Effector CD4-positive, alpha-beta T cell (primary cell): Measurements from ENCODE around the gene FAM120AOS.

Source experiments
- DNase-seq: peaks from one replicate; pipeline ENCODE4 v3.0.0-alpha.2; 2020

The FAM120AOS gene

DNA sequence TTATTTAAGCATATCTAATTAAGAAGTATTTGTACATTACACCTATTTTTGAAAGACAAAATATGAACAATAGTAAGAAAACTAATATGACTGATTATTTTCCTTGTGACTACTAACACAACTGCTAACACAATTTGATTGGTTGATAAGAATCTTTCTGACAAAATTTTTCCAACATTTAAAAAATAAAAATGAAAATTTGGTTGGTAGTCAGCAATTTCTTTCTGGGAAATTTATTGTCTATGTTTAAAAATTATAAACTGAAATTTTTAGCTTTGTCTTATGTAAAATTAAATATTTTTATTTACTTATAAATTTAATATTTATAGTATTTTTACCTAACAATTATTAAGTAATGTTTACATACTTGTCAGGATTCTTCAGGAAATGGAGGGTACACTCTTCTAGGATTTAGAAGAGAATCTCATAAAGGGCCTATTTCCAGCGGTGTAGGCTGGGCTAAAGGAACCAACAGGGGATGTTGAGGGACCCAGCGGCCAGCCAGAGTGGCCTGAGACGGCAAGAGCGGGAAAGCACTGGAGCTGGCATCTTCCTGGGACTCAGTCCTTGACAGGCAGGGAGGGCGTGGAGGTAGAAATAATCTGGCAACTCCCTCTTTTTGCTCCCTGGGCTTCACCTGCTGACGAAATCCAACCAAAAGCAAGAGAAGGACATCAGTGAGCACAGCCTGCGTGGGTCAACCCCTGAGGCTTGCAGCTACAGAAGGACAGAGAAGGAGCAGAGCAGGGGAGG lies 16.6 kb downstream of the FAM120AOS start:
- DNase-seq = no peak

DNA sequence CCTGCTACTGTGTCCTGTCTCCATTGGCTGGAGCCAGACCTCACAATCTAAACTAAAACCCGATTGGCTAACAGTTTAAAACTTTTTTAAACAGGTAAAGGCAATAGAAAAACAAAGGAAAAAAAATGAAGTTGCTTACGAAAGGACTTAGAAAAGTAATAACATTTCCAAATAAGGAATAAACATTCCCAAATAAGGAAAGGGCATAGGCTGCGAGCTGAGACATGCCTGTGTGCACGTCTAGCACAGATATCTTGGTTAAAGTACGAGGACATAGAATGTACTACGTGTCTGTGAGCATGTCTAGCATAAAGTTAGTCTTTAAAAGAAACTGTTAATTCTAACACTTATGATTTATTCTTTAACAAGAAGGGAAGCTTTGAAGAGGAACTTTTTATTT lies 17.2 kb downstream of the FAM120AOS start:
- no peak for DNase-seq

DNA sequence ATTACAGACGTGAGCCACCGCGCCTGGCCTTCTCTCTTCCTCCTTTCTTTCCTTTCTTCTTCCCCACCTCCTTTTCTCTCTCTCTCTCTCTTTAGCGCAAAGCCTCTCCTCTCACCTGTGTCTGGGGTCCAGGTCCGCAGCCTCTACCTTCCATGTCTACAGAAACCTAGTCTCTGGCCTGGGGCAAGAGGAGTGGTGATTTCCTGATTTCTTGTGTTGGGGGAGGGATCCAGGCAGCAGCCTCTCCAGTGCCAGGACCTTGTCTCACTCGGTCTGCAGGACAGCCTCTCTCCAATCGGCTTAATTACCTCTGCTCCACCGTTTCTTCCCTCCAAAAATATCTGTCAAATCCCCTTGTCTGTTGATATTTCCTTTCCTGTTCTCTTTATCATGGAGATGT lies 18.0 kb downstream of the FAM120AOS start:
- no peak for DNase-seq

DNA sequence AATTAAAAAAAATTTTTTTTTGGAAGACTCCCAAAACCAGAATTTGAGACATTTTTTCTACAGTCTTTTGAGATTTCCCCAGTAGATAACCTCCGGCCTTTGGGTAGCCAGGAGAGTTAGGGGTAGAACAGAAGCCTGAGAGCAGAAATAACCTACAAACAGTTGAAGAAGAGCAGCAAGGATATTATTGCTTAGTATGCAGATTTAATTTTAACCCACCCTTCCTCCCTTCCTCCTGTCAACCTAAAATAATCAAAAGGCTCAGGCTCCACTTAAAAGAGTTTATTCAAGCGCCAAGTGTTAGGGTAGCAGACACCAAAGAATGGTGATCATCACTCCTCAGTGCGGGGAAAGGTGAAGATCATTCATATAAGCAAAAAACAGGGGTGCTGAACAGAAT lies 19.3 kb downstream of the FAM120AOS start:
- DNase-seq = no peak

DNA sequence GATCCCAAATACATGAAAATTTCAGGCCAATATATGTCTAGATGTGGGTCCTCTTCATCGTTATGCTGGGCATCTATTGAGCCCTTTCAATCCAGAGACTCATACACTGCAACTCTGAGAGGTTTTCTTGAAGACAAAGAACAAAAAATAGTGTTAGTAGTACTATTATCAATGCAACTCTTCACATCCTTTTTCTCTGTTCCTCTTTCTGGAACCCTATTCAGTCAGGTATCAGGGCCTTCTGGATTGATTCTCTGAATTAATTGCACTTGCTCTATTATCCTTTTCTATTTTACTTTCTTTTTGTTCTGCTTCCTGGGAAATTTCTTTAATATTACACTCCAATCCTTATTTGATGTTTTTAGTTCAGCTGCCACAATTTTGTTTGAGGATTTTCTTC lies 20.4 kb downstream of the FAM120AOS start:
- DNase-seq = no peak

DNA sequence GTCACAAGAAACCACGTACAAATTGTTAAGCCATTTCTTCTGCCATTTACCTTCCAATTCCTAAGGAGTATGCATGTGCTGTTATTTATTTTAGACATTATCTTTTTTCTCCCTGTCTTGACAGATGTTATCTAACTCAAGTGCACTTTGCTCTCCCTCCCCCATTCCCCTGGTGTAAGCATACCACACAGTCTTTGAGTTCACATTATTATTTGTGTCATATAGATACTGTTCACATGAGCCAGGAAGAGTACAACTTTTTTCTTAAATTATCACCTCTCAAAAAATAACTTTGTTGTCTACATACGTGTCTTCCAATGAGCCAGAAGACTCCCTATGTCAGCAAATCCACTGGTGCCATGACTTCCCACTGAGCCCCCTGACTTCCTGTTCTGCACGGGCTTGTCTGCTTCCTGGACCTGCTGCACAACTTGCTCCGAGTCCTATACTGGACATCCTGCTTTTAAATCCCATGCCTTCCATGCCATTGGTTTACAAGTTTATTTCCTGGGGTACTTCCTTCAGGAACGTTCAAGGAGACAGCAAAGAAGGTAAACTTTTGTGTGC lies 21.8 kb downstream of the FAM120AOS start:
- DNase-seq = no peak

DNA sequence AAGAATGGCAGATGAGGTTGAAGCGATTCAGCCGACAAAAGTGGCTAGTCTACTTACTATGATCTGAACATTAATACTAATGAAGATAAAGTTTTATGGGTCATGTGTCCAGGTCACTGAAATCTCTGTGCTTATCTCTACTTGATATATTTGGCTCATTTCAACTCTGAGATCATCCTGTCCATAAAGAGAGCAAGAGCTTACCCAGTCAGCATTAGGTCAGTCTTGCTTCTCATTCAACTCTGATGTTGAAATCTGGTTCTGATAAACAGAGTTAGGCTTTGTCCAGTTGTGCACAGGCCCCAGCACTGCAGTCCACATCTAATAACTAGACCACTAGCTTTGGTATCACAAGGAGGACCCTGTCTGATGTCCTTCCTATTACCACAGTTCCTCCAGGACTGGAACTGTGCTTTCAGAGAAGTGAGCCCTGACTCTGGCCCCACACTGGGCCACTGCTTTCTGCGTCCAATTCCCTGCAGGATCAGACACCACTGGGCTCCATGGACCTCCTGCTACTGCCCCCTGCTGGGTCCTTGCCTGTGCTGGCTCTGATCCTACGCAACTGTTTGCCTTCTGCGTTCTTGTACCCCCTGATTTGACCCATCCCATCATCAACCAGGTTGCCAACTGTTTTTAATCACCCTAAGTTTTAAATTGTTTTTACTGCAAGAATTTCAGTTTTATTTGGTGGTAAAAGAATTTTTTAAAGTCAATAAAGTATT lies 25.6 kb downstream of the FAM120AOS start:
- no peak for DNase-seq

DNA sequence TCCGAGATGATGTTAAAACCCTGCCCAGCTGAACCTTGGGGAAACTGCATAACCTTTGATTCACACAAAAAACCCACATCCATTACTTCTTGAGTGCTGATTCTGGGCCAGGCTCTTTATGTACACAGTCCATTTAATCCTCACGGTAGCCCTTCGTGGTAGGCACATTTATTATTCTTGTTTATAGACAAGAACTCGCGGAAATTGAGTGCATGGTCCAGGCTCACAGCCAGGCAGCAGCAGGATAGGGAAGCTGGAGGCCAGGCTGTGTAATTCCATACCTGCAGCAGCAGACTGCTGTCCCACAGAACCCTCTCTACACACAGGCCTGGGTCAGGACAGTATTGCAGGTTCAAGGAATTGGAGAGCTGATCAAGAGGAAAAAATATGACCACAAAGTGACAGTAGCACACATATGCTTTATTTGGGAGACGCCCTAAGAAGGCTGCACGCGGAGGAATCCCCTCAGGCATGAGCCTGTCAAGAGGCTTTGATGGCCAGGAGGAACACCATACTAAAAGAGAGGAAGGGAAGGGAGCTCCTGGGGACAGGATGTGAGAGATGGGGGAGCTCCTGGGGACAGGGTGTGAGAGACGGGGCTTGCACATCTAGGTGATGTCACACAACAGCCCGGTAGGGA lies 30.3 kb downstream of the FAM120AOS start:
- DNase-seq = no peak

DNA sequence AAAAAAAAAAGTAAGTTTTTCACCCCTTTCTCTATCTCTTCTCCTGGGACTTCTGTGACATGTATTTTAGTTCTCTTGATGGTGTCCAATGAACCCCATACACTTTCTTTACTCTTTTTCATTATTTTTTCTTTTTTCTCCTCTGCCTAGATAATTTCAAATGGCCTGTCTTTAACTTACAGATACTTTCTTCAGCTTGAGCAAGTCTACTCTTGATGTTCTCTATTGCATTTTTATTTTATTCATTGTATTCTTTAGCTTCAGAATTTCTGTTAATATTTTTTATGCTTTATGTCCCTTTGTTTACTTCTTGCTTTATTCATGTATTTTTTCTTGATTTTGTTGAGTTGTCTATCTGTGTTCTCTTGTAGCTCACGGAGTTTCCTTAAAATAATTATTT lies 34.4 kb downstream of the FAM120AOS start:
- DNase-seq = no peak

DNA sequence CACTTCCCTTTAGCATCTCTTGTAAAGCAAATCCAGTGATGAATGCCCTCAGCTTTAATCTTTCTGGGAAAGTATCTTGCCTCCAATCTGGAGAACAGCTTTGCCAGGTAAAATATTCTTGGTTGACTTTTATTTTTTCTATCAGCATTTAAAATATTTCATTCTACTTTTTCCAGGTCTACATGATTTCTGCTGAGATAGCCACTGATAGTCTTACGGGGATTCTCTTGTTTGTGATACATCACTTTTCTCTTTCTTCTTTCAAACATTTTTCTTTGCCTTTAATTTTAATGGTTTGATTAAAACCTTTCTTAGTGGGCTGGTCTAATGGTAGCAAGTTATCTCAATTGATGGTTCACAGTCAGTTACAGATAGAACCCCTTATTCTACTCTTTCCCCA lies 35.8 kb downstream of the FAM120AOS start:
- DNase-seq = no peak

DNA sequence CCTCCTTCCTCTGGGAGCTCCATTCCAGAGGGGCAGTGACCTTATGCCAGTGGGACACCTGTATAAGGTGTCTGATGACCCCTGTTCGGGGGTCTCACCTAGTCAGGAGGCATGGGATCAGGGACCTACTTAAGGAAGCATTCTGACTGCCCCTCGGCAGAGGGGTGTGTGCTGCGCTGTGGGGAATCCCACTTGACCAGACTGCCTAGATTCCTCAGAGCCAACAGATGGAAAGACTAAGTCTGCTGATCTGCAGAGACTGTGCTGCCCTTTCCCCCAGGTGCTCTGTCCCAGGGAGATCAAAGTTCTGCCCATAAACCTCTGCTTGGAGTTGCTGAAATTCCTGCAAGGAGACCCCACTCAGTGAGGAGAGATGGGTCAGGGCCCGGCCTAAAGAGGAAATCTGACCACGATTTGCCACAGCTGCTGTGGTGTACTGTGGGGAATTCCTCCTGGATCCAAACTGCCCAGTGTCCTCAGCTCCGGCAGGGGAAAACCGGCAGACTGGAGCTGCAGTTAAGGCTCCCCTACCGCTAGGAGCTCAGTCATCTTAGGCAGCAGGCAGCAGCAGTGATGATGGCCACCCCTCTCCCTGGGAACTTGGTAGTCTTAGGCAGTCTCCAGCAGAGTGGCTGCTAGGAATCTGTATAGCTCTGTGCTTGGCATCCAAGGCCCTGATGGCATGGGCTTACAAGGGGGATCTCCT lies 36.7 kb downstream of the FAM120AOS start:
- no peak for DNase-seq

DNA sequence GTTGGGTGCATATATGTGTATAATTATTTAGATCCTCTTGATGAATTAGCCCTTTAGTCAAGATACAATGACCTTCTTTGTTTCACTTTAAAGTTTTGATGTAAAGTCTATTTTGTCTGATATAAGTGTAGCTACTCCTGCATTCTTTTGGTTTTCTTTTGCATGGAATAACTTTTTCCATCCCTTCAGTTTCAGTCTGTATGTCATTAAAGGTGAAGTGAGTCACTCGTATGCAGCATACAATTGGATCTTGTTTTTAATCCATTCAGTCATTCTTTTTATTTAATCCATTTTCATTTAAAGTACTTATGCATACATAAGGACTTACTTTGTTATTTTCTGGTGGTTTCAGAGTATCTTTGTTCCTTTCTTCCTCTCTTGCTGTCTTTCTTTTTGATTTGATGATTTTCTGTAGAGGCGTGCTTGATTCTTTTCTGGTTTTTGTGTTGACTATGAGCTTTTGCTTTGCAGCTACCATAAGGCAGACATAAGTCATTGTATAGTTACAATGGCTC lies 38.1 kb downstream of the FAM120AOS start:
- DNase-seq = no peak

DNA sequence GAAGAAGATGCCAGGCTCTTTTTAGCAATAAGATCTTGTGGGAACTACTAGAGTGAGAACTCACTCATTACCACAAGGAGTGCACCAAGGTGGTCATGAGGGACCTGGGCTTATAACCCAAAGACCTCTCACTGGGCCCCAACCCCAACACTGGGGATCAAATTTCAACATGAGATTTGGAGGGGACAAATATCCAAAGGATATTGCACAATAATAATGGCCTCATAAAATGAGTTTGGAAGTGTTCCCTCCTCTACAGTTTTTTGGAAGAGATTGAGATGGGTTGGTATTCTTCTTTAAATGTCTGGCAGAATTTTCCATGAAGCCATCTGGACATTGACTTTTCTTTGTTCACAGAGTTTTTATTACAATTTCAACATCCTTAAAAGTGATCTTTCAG lies 39.9 kb downstream of the FAM120AOS start:
- DNase-seq = no peak

DNA sequence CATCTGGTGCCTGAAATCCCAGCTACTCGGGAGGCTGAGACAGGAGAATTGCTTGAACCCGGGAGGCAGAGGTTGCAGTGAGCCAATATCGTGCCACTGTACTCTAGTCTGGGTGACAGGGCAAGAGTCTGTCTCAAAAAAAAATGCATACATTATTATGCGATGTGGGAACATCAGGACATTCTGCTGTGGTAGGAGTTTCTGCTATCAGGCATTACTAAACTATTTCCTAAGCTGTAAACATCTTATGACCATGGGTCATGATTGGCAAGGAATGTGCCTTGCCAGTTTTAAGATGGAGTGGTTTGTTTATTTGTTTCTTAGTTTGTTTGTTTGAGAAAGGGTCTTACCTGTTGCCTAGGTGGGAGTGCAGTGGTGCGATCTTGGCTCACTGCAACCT lies 47.0 kb downstream of the FAM120AOS start:
- no peak for DNase-seq

DNA sequence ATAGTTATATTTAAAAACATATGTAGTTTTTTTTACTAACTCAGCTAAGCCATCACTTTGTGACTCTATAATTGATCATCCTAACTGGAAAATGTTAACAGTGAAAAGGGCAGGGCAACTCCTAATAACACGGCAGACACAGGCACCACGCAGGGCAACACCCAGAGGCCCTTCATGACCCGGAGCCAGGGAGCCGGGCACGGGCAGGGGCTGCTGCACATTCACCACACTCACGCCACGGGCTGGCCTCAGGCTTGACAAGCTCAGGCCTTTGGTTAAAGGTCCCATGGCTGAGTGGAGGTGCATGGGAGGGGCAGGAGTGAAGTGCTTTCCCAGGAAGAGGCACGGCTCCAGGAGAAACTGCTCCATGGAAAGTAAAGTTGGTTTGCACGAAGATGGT lies 54.9 kb downstream of the FAM120AOS start:
- no peak for DNase-seq

DNA sequence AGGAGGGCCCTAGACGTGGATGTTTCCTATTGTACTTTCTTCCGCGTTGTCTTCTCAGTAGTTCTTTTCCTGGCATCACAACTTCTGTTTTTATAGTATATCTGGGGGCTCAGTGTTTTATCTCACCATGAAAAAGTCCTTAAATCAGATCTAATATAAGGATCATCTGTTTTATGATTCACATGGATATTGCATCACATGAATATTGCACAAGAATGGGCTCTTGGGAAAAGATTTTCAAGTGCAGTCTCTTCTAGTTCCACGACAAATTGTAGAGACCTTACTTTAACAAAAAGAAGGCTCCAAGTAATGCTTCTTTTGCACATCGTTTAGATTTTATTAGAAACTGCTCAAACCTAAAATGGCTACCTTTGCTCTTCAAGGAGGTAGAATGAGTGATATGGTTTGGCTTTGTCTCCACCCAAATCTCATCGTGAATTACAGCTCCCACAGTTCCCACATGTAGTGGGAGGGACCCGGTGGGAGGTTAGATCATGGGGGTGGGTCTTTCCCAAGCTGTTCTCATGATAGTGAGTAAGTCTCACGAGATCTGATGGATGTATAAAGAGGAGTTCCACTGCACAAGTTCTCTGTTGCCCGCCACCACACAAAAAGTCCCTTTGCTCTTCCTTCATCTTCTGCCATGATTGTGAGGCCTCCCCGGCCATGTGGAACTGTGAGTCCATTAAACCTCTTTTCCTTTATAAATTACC lies 55.6 kb downstream of the FAM120AOS start:
- no peak for DNase-seq
